ENCODE measurements around the gene DRC1. TPM values are rescaled to one million over a fixed set of nuclear protein-coding genes. Genes with fewer than 3 reads are reported as not detected.

The DRC1 gene
- total and polyA plus RNA-seq, 2 of the 13 experiments (the other 11 are each of a cell fraction or from before 2014, with no cell fraction given): 0.07 TPM; not detected in 1

DNA sequence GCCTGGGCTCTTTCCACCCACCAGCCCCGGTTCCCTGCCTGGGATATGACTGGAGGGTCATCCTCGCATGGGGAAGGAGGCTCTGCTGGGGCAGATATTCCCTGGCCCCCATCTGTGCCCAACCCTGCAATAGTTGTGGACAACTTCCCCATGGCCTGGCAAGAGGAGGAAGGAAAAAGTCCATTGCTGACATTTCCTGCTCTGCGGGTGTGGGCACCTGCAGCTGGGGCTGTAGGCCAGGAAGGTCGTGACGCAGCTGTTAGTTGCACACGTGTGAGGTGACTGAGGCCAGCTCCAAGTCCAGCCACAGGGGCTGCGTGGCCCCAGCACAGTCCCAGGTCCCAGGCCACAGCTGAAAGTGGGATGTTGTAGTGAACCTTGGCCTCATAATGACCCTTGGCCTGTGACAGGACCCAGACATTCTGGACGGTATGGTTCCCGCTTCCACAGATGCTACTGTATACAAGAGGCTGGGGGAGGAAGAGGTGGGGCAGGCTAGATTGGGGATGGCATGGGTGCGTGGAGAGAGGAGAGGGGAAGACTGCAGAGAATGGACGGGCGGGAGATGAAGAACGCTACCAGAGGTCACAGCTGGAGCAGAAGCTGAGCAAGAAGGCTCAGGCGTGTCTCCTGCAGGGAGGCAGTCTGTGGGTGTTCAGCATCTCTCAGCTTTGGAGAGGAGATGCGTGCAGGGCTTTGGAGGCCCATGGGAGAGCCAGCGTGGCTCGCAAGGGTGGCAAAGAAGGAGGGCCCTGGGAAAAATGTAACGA lies 54.1 kb downstream of the DRC1 start (continued):
- peak; percentile 46; the same call in 1 of the 2 replicates for TF ChIP-seq CREB1 (IDR thresholded peaks at IDR 0.05)
- TF ChIP-seq CREB1 (CRISPR knock-in tag; IDR thresholded peaks at IDR 0.05): no peak; the same call in 1 of the 2 replicates
- peak; percentile 58; the same call in 1 of the 2 replicates for TF ChIP-seq ZBTB7A (CRISPR knock-in tag; IDR thresholded peaks at IDR 0.05)
- TF ChIP-seq, protein P1, sequence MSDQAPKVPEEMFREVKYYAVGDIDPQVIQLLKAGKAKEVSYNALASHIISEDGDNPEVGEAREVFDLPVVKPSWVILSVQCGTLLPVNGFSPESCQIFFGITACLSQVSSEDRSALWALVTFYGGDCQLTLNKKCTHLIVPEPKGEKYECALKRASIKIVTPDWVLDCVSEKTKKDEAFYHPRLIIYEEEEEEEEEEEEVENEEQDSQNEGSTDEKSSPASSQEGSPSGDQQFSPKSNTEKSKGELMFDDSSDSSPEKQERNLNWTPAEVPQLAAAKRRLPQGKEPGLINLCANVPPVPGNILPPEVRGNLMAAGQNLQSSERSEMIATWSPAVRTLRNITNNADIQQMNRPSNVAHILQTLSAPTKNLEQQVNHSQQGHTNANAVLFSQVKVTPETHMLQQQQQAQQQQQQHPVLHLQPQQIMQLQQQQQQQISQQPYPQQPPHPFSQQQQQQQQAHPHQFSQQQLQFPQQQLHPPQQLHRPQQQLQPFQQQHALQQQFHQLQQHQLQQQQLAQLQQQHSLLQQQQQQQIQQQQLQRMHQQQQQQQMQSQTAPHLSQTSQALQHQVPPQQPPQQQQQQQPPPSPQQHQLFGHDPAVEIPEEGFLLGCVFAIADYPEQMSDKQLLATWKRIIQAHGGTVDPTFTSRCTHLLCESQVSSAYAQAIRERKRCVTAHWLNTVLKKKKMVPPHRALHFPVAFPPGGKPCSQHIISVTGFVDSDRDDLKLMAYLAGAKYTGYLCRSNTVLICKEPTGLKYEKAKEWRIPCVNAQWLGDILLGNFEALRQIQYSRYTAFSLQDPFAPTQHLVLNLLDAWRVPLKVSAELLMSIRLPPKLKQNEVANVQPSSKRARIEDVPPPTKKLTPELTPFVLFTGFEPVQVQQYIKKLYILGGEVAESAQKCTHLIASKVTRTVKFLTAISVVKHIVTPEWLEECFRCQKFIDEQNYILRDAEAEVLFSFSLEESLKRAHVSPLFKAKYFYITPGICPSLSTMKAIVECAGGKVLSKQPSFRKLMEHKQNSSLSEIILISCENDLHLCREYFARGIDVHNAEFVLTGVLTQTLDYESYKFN (CRISPR knock-in tag; conservative IDR thresholded peaks at IDR 0.05): peak; percentile 63; the same call in 1 of the 2 replicates
- TF ChIP-seq ZNF784 (CRISPR knock-in tag; IDR thresholded peaks at IDR 0.05; ENCODE audit: borderline replicate concordance): peak; percentile 63; the same call in 1 of the 2 replicates
- no peak for TF ChIP-seq RORA (CRISPR knock-in tag; IDR thresholded peaks at IDR 0.05)
- TF ChIP-seq ZNF317 (CRISPR knock-in tag; IDR thresholded peaks at IDR 0.05): no peak
- TF ChIP-seq ZNF333 (CRISPR knock-in tag; IDR thresholded peaks at IDR 0.05; ENCODE audit: borderline replicate concordance): 0 out of 2 replicates have a peak, but pooled peaks have one; percentile 72
- 0 out of 2 replicates have a peak, but pooled peaks have one; percentile 48 for TF ChIP-seq AHDC1 (CRISPR knock-in tag; IDR thresholded peaks at IDR 0.05; ENCODE audit: borderline replicate concordance)
- peak; percentile 49; the same call in 1 of the 2 replicates for TF ChIP-seq NCOR1 (IDR thresholded peaks at IDR 0.05; ENCODE audit: borderline replicate concordance, low read length)
- TF ChIP-seq ZNF343 (CRISPR knock-in tag; IDR thresholded peaks at IDR 0.05): no peak
- no peak for TF ChIP-seq MBNL3 (CRISPR knock-in tag; conservative IDR thresholded peaks at IDR 0.05)
- TF ChIP-seq, protein P2, sequence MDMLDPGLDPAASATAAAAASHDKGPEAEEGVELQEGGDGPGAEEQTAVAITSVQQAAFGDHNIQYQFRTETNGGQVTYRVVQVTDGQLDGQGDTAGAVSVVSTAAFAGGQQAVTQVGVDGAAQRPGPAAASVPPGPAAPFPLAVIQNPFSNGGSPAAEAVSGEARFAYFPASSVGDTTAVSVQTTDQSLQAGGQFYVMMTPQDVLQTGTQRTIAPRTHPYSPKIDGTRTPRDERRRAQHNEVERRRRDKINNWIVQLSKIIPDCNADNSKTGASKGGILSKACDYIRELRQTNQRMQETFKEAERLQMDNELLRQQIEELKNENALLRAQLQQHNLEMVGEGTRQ (IDR thresholded peaks at IDR 0.05; ENCODE audit: low read depth, low read length): peak; percentile 38; the same call in 1 of the 2 replicates
- TF ChIP-seq, protein P2 (CRISPR knock-in tag; IDR thresholded peaks at IDR 0.05; ENCODE audit: borderline replicate concordance): peak; percentile 61; the same call in 1 of the 2 replicates
- TF ChIP-seq ZNF891 (CRISPR knock-in tag; IDR thresholded peaks at IDR 0.05): no peak; the same call in 1 of the 2 replicates
- TF ChIP-seq ZNF878 (CRISPR knock-in tag; IDR thresholded peaks at IDR 0.05): peak; percentile 50; the same call in 1 of the 2 replicates
